HG02763 (cell line): ENCODE measurements around the gene MYL3.
"Not testable (repeated sequence)": the region's sequence is repeated elsewhere in the genome, so short reads cannot be mapped to it uniquely, and the experiment has no call there.

Experiments
- ATAC-seq: cut with Tn5 transposase; IDR thresholded peaks from one replicate; pipeline ENCODE4 v1.9.1; 2021; ENCODE audit warnings: mild to moderate bottlenecking, moderate library complexity; ENCODE audit not compliant: unreplicated experiment

Gene MYL3

DNA sequence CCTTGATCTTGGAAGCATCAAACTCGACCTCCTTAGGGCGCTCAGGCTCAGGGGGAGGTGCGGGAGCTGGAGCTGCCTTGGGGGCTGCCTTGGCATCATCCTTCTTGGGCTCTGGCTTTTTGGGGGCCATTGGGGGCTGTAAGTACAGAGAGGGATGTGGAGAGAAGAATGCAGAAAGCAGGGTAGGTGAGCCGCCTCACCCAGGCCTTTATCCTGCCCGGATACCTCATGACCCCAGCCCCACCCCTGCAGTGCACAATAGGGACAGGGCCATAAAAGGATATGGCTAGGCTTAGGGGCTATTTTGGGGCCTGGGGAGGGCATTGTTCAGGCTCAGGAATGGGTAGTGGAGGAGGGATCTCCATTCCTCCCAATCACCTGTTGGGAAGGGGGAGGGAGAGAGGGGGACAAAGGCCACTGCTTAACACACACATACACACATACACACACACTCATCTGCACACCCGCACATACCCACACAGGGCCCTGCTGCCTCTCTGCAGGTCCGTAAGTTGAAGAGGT, at the start of gene MYL3:
Gene MYL3, minus strand, starts transcription at position 184 of the 522 bp plus-strand sequence. Its CDS starts 54 bp downstream, at position 130.
- no peak for ATAC-seq

DNA sequence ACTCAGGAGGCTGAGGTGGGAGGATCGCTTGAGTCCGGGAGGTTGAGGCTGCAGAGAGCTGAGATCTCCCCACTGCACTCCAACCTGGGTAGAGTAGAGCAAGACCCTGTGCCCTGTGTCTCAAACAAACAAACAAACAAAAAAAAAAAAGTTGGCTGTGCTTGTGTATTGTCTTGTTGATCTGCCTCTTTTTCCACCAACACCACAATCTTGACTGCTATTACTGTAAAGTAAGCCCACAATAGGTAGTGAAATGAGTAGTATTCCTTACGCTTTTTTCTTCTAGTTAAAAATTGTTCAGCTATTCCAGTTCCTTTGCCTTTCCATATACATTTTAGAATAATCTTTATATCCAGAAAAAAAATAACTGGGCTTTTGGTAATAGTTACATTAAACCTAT, 49.7 kb upstream of the MYL3 start:
- ATAC-seq, result no peak

DNA sequence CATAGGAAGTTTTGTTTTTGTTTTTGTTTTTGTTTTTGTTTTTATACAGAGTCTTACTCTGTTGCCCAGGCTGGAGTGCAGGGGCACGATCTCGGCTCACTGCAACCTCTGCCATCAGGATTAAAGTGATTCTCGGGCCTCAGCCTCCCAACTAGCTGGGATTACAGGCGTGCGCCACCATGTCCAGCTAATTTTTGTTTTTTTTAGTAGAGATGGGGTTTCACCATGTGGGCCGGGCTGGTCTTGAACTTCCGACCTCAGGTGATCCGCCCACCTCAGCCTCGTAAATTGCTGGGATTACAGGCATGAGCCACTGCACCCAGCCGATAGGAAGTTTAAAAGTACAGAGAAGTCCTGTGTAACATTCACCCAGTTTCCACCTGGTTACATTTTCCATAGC, 47.7 kb upstream of the MYL3 start:
- not testable (repeated sequence) for ATAC-seq

DNA sequence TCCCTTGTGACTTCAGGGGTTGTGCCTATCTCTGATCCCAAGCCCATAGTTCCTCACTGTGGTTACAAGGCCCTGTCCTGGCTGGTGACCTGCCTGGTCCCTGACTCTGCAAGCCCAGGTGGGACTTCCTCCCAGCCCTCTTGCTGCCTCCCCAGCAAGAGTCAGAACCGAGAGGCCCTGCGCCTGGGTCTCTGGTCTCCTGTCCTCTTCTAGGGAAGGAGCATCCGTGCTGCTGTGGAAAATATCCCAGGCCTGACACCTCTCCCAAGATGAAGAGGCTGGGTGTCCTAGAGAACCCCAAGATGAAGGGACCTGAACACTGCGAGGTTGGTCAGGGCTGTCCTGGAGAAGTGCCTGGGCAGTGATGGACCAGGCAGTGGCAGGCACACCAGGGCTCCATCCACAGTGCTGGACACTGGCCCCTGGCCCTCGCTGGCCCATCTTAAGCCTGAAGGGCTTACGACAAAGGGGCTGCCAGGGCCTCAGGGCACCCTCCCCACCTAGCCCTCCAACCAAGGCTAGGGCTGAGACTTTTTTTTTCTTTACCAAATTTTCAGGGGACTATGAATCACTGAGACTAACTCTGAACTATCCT, 47.0 kb upstream of the MYL3 start:
- no peak for ATAC-seq

DNA sequence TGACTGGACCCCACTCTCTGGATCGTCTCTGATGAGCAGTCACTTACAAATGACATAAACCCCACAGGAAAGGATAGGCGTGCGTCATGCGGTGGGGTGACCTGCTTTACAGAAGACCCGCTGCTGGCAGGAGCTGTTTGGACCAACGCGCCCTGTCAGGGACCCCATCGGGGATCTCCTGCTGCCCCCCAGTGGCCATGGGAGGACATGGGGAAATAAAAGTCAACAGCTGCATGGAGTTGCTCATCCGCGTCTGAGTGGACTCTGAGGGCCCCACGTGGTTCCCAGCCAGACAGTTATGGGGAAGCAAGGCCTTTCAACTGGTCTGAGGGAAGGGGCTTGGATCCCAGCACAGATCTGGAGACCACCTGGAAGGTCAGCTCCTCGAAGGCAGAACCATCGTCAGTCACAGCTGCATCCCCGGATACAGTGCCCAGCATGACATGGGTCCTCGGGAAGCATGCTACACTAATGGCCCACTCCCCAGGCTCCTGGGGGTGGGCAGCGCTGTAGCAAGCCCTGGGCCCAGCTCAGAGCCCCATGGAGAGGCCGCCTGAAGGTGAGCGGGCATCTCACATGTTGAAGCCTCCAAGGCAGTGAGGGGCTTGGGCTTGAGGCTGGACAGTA, 46.4 kb upstream of the MYL3 start:
- no peak for ATAC-seq

DNA sequence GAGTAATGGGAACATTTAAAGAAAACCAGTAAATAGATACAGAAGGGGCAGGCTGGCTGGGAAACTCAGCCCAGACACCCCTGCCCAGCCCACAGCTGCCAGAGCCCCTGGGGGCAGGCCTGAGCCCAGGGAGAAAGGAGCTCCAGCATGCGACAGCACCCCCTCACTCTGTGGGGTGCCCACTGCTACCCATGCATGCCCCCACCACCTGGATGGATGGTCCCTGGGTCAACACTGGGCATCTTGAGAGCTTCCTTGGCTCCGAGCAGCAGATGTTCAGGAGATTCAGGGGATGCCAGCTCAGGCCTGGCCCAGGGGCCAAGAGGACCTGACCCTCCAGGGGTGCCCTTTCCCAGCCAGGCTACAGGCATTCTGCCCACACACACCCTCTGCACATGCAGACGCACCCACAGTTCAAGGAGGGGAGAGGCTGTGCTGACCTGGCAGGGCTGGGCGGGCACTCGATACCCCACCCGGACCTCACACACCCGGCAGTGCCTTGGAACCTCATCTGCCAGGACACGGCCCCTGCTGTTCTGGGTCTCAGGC, 45.8 kb upstream of the MYL3 start:
- no peak for ATAC-seq

DNA sequence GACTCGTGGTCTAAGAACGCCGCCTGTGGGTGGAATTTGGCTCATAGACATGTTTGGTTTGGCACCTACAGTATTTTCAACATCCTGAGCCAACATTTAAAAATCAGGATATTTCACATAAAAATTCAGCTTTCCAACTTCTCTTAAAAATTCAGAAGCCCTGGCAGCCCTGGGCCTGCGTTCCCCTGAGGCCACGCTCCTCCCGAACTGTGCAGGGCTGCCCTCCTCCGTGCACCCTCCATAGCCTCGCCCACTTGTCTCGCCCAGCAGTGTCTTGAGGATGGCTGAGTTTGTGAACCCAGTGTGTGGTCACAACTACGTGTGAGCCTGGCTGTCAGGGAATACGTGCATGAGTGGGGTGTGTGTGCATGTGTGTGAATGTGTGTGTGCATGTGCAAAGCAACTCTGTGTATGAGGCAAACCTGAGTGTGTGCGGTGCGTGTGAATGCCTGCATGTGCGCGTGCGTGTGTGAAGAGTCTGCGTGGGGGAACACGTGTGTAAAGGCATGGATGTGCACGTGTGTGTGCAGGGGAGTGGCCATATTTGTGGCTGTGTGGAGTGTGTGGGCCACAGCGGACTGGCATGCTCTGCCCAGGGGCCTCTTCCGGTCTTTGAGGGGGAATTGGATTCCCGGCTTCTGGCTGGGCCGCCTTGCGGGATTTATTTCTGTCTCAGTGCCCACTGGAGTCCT, 45.2 kb upstream of the MYL3 start:
- no peak for ATAC-seq

DNA sequence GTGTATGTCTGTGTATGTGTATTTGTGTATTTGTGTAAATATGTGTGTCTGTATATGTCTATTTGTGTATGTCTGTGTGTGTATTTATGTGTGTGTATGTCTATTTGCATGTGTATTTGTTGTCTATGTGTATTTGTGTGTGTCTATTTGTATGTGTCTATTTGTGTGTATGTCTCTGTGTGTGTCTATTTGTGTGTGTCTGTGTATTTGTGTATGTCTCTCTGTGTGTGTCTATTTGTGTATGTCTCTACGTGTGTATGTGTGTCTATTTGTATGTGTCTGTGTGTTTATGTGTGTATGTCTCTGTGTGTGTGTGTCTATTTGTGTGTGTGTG, 44.7 kb upstream of the MYL3 start:
- no peak for ATAC-seq

DNA sequence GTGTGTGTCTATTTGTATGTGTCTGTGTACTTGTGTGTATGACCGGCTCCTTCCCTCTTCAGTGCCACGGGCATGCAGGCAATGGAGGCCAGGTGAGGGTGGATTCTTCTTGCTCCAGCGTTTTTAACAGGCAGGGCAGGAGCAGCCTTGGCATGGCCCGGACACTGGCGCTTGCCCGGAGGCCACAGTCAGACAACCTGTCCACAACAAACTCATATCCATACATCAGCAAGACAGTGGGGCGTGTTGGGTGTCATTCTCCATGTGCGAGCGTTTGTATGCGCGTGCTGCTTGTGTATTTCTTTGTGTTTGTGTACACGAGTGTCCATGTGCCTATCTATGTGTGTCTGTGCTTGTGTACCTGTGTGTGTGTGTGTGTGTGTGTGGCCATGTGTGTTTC, 44.0 kb upstream of the MYL3 start:
- ATAC-seq, result no peak

DNA sequence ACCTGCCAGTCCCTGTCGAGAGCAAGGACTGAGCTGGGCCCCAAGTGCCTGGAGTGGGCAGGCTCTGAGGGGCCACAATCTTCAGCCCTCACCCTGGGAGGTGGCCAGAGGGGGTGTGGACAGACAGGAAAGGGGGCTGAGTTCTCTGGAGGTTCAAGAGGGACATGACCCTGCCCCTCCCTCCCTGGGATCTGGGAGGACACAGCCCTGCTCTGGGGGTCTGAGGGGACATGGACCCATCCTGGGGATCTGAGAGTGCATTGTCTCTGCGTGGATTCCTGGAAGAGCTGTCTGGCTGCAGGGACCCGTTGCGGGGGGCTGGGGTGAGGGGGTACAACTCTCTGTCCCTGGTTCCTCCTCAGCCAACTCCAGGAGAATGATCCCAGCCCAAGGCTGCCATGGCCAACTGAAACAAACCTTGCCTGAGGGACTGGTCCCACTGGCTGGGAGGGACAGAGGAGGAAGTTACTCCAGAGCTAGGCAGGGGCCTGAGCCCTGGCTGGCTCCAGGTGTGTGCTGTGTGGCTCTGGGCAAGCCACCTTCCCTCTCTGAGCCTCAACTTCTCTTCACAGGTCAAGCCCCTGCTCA, 43.3 kb upstream of the MYL3 start:
- ATAC-seq, result no peak

DNA sequence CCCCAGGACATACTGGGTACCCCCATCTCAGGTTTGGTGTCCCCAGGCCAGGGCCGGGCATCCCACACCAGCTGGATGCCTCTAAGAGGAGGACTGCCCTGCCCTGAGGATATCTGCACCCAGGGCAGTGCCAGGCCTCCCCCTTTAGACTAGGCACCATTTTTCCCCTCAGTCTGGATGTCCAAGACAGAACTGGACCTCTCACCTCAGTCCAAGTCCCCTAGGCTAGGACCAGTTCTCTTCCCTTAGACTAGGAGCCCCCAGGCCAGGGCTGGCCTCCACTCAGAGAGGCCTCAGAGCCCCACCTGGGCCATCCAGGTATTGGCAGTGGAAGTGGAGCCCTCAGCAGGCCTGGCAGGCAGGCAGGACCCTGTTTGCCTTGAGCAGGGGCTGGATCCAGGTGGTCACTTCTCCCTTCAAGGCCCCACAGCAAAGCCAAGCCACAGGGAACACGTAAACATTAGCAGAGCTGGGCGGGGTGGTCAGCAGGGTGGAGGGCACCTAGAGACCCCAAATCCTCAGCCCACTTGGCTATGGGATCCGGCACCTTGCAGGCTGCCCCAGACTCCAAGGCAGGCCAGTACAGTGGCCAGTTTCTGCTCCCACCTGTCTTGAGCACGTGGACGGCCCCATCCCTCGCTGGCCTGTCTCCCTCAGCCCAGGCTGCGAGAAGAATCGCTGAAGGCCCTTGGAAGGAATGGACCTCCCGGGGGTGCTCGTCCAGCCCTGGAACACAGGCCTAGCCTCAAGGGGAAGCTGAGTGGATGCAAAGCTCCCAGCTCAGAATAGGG, 42.6 kb upstream of the MYL3 start:
- ATAC-seq, result no peak

DNA sequence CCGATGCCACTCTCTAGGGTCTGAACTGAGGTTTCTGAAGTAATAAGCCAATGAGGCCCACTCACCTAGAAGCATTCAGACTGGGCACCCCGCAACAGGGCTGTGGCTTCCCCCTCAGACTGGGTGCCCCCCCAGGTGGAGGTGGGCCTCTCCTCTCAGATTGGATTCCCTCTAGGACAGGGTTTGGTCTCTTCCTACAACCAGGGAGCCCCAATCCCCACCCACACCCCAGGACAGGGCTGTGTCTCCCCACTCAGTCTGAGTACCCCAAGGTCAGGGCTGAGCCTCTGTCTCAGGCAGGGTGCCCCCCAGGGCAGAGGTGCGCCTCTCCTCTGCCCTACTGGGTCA, 41.9 kb upstream of the MYL3 start:
- no peak for ATAC-seq

DNA sequence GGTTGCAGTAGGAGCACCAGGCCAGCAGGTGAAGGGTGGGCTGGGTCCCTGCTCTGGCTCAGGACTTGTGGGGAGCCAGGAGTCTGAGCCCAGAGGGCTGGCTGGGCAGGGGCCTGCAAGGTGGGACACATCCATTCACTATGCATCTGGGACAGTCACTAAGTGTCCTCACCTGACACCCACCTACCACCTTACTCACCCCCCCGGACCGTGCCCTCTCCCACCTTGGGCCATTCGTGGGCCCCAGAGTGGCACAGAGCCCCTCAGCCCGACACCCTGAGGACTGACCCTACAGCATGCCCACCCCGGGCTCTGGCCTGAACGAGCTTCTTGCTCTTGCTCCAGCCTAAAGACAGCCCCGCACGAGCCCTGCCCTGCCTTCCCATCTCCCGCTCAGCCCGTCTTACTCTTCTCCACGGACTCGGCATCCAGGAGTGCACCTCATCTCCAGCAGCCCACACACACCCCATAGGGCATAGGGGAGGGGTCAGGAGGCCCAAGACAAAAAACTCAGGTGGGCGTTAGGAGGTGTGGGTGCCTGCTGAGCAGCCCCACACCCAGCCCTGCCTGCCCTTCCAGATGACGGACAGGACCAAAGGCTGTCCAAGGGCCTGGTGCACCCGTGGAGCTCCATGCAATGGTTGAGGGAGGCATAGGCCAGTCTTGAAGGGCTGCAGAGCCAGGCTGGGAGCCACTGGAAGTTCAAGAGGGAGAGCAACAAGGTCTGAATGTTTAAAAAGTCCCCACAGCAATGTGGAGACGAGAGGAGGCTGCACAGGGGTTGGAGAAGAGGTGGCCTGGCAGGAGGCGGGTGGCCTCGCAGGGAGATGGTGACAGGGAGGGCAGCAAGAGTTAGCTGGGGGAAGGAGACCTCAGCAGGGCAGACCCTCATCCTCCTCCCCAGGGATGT, 41.3 kb upstream of the MYL3 start:
- no peak for ATAC-seq

DNA sequence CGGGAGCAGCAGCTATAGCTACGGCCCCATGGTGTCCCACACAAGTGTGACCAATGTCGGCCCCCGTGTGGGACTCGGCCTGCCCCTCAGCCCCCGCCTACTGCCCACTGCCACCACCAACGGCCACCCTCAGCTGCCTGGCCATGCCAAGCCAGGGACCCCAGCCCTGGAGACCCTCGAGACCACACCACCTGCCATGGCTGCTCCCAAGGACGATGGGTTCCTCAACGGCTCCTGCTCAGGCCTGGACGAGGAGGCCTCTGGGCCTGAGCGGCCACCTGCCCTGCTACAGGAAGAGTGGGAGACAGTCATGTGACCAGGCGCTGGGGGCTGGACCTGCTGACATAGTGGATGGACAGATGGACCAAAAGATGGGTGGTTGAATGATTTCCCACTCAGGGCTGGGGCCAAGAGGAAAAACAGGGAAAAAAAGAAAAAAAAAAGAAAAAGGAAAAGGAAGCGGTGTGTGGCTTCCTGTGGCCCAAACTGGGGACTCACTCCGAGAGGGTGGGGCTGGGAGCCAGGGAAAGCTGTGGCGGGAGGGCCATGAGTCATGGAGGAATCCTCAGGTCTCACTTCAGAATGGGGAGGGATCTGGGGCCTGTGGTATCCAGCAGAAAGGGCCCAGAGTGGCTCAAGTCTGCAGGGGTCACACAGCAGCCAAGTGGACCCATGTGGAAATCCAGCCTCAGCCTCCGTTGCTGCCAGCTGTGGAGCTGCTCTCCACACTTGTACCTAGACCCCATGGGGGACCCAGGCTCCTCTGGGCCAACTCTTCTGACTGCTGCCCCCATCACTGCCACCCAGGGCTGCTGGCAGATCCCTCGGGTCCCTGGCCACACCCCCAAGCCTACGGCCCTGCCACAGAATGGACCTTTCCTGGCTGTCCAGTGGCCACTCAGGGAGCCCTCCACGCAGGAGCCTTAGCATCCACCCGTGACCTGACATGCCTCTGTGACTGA, 40.4 kb upstream of the MYL3 start:
- ATAC-seq, result no peak

DNA sequence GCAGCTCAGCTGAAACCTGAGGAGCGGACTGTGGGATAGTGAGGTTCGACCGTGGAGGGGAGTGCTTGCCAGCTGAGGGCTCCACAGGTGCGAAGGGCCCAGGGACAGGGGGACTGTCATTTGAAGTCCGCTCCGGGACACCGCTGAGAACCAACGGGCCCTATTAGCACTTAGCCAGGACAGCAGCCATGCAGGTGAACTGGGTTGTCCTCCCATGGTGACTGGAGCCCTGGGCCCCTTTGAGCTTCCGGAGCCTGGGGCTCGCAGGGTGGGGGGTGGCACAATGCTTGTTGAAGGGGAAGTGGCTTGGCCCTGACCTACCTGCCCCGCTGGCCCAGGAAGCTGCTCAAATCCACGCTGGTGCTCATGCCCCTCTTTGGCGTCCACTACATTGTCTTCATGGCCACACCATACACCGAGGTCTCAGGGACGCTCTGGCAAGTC, 39.0 kb upstream of the MYL3 start:
- no peak for ATAC-seq

DNA sequence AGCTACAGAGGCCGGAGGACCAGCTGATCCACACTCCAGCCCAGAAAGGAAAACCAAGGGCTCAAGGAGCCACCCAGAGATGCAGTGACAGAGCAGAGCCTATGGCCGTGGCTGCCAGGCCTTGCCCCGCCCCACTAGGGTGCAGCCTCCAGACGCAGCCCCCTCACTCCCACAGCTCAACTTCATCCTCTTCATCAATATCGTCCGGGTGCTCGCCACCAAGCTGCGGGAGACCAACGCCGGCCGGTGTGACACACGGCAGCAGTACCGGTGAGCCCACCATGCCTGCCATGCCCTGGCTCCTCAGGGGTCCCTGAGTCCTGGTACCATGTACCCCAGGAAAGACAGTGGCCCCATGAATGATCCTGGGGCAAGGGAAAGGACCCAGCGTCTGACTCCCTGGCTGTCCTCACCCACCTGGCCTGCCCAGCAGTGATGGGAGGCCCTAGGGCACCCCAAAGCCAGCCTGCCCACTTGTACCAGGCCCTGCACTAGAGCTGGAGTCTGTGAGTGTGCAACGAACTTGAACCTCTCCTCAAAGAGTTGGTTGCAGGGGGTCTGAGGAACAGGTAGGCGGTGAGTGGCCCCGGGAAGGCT, 38.4 kb upstream of the MYL3 start:
- ATAC-seq, result no peak

DNA sequence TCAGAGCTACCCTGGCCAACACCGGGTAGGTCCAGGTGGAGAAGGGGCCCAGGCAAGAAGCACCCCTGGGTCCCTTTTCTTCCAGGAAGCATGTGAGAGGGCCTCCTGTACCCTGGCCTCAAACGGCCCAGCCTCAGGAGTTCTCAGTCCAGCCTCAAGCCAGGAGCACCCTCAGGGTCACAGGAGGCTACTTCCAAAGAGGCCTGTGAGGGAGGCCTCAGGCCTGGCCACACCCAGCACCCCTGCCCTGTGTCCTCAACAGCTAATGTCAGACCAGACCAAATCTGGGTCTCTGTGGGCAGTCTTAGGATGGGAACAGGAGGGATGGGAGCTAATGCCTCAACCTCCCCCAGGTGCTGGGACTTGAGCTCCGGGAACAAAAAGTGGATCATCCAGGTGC, 37.8 kb upstream of the MYL3 start:
- no peak for ATAC-seq

DNA sequence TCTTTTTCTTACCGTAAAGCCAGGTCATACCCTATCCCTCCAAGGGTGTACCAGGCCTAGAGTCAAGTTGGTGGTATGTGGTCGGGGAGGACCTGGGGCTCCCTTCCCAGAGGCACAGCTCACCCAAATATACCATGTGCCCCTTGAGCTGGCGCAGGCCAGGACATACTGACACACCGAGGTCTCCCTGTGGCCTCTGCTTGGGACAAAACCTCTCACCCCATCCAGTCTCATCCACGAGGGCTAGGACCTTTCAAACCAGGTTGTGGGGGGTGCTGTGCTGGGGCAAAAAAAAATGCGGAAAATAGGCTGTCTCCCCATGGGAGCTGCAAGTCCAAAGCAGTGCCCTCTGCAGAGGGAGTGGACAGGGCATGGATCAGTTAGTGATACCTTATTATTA, 37.1 kb upstream of the MYL3 start:
- ATAC-seq, result no peak

DNA sequence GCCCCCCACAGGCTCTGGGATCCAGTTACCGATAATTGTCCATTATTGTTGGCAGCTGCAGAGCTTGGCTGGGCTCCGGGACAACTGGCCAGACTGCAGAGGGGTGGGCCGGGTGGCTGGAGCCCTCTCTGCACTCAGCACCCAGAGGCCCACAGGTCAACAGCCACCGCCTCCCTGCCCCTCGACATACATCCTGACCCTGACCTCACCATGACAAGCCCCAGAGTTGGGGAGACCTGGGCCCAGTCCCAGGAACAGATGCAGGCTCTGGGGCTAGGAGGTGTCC, 36.7 kb upstream of the MYL3 start:
- ATAC-seq, result no peak
